HG03439 (cell line): ENCODE data around the gene SEMA4B.

Experiments used
- ATAC-seq: cut with Tn5 transposase; IDR thresholded peaks from one replicate; pipeline ENCODE4 v1.9.1; 2021; ENCODE audit warnings: mild to moderate bottlenecking, moderate library complexity; ENCODE audit not compliant: unreplicated experiment

The SEMA4B gene

DNA sequence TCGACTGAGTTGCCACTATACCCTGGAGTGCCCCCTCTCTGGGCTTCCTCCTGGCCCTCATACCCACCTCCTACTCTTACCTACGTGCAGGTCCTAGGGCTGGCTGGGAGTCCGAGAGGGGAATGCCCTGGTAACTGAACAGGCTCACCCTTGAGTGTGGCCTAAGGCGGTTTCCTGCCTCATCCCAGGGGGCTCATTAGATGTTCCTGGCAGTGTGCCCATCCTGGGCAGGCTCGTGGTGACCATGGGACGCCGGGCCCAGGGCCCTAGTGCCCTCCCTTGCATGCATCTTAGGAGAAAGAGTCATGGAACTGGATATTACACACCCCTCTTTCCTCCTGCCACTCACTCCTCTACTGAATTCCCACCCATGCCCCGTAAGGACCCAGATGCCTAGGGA lies 2.8 kb downstream of the SEMA4B start:
- ATAC-seq = peak; percentile 42

DNA sequence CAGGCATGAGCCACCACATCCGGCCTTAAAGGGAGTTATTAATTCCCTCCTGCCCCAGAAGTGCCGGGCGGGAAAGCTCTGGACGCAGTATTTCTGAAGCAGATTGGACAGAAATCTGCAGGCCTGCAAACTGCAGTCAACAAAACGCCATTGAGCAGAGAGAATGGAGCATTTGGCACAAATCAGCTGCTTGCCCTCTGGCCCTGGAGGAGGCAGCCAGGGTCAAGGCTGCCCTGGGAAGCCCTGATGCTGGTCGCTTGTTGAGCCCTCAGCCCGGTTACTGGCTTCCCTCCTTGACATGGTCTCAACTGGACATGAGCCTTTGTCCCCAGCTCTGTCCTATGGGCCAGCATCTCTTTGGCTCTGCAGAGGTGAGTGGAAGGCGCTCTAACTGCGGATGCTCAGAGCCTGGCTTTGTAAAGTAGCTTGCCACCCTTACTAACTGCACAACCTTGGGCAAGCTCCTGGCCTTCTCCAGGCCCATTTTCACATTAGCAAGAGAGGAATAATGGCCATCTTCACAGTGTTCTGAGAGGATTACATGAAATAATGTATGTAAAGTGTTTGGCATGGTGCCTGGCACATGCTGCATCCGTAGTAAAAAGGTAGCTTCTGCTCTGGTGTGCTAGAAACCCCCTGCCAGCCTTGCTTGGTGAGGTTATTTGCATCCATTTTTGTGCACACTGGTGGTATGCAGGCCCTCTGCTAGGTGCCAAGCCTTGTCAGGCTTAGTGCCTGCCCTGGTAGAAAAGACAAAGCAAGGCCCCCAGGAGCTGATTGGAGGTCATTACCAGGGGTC lies 4.1 kb downstream of the SEMA4B start:
- ATAC-seq = no peak

DNA sequence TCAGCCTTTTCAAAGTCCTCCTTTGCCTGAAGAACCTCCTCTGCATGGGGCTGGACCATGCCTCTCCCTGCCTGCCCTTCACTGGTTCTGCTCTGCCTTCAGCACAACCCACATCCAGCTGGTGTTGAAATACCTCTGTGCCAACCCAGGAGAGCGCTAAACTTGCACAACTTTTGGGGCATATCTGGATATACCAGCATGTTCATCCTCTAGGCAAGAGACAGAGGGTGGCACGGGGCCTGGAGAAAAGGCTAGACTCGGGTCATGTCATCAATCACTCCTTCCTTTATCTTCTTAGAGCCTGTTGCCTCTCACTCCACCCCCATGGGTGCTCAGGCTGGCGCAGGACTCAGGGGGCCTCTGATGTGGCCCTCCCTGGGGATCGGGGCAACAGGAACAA lies 4.8 kb downstream of the SEMA4B start:
- ATAC-seq = no peak

DNA sequence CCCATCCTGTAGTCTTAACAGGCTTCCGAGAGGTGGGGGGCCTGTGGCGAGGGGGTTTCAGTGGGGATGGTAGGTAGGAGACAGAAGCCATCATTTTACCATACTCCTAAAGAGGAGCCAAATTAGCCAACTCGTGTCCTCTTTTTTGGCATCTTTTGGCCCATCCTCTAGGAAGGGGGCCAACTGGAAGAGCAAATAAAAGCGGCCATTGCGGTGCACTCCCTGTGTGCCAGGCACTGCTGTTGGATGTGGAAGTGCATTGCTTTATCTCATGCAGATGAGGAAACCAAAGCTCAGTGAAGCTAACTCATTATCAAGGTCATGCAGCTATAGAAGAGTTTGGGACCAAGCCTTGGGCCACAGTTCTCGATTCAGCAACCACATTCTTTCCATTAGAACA lies 6.1 kb downstream of the SEMA4B start:
- ATAC-seq = no peak

DNA sequence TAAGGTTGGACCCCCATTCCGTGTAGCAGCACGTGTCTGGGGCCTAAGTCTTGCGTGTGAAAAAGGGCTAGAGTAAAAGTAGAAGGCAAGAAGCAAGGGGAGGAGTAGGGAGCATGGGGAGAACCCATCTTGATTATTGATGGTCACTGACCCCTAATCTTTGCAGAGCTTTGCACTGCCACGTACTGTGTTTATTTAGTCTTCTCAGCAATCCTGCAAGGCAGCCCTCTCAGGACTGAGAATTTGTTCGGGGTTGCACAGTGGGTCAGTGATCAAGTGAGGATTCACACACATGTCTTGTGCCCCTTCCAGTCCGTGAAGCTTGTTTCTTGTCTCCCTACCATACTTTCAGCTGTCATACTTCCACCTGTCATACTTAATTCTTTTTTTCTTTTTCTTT lies 7.2 kb downstream of the SEMA4B start:
- no peak for ATAC-seq

DNA sequence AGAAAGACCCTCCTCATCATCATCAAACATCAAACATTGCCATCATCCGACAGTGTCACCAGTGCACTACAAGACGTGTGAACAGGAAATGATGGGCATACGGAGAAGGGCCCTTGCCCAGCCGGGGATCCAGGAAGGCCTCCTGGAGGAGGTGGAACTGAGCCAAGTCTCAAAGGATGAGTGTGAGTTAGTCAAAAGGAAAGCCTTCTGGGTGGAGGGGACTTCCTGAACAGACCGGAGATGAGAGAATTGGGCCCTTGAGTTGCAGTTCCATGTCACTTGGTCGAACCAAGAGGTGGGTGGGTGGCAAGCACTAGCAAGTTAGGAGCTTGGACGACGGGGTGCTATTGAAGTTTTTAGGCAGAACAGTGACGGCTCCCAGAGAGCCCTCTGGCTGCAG lies 8.5 kb downstream of the SEMA4B start:
- no peak for ATAC-seq

DNA sequence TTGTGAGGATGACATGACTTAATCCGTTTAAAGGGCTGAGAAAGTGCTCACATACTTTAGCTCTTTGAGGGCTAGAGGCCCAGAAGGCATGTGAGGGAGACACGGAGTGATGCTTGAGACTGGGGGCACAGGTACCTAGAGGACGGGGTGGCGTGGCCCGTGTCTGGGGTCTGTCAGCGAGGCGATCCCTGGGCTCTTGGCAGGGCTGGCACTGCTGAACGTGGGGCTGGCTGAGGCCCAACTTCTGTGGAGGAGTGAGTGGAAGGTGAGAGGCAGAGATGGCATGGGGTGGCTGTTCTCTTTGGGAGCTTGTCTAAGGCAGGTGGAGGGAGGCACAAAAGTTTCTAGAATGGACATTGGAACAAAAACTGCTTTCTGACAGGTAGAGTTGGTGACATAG lies 9.5 kb downstream of the SEMA4B start:
- ATAC-seq = no peak

DNA sequence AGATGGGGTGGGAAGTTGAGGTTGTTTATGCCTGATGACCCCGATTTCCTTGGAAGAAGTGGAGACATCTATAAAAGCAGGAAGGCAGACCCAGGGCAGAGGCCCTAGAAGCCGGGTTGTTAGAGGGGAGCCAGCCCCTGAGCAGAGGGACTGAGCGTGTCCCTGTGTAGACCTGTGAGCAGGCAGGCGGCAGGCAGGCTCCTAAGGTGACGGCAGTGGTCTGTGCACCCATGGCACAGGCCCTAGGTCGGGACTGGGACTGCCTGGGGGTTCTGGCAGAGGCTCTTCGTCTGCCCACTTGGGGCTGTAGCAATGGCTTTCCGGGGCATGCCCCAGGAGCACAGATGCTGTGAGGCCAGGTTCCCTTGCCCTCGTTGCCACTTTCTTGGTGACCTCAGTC lies 9.9 kb downstream of the SEMA4B start:
- no peak for ATAC-seq

DNA sequence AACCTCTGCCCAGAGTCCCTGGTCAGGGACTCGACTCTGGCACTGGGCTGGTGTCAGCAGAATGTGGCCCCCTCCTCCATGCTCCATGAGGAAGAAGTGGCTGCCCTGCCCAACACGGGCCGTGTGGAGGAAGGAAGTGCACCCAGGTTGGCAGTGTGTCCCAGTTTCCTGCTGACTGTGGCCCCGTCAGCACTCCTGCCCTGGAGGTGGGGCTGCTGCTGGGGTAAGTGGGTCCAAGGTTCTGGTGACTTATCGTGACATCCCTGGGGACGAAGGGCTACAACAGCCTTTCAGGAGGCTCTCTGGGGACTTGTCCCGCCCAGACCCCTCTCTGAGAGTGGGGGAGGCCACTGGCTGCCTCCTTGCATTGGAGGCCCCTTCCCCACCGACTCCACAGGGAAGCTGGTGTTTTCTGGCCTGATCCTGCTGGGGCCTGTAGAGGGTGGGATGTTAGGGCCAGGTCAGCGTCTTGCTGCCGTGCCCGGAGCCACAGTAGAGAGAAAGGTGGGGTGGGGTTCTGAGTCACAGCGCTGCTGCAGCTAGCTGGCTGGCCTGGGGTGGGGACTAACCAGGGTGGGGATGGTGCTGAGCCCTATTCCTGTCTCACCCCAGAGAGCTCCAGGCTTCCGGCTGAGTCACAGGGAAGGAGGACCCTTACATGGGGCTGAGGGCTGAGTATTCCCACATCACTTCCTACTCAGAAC lies 10.5 kb downstream of the SEMA4B start:
- no peak for ATAC-seq

DNA sequence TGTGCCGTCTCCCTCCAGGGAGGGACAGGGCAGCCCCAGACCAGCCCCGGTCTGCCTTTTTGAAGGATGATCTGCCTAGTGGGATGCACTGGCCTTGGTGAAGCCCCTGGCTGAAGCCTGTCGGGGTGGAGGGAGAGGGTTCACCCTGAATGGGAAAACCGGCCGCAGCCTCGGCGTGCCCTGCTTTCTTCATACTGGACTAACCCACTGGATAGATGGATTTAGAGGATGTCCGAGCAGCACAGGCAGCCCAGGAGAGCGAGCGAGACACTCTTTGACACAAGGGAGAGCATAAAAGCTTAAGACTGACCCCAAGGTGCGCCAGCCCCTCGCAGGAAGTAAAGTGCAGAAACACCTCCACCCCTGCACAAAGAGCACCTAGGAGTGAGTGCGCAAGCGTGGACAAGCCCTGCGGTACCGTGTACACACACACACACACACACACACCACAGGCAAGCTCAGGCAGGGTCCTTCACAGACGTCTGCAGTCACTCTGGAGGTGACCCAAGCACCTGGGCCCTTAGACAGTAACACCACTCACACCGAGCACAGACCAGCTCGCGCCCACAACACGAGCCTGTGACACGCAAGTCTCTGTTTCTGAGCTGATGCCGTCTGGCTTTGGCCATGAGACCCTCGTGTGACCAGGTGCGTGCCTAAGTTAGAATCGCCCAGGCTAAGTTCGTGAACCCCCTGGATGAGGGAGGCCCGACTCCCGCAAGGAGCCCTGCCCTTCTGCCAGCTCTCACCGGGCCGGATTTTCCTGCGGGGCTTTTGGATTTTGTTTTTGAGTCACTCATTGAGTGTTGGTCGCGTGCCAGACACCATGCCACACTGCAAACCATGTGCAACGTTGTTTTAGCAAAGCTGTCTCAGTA lies 11.3 kb downstream of the SEMA4B start:
- ATAC-seq = peak; percentile 38

DNA sequence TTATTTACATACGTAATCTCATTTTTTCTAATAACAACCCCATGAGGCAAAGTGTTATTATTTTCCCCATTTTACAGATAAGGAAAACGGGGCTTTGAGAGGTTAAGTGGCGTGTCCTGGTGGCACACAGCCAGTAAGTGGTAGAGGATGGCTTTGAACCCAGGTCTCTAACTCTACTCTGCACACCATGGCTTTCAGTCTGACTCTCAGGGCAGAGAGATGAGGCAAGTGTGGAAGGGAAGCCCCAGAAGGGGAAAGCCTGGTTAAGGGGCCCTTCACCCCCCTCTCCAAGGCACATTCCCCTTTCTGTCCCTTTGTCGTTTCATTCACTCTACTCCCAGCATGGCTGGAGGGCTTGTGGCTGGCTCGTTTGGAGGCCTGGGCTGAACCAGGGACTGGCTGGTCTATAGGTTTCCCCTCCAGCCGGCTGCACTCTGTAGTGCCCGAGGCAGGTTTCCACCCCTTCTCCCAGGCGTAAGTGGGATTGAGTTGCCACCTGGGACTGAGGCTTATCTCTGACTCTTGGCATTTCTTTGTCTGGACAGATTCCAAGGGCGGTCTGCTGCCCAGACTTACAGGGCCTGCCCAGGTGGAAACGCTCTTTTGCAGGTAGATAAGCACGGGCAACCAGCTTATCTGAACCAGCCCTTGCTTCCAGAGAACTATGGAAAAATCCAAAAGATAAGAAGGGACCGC lies 12.1 kb downstream of the SEMA4B start:
- peak; percentile 37 for ATAC-seq

DNA sequence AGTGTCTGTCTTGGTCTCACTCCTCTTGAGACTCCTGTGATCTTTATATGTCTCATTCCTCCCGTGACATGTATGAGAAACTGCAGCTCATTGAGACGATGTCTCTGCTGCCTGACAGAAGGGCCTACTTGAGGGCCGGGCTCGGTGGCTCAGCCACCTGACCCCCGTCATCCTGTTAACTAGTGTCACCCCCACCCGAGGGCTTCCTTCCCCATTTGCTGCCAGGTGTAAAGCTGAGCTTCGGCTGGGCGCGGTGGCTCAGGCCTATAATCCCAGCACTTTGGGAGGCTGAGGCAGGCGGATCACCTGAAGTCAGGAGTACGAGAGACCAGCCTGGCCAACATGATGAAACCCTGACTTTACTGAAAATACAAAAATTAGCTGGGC lies 12.7 kb downstream of the SEMA4B start:
- ATAC-seq = no peak

DNA sequence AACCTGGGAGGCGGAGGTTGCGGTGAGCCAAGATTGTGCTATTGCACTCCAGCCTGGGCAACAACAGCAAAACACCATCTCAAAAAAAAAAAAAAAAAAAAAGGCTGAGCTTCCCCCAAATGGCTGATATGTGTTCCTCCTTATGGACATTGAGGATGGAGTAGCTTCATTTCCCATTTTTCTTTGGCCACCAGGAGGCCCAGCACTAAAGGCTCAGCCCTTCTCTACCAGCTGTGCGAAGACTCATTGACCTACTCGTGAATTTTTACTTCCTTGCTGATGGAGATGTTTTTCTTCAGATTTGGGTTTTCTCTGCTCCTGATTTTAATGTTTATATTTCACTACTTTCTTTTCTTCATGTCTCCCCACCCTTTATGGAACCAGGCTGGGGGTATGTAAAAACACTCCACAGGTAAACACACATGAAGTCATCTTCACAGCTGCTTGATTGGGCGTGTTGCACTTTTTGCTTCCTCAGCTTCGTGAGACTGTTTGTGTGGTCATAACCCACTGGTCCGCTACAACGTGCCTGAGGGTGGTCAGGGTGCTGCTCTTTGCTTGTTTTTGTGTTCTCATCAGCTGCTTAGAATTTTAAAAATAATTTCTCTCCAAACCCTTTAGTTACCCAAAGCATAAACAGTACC lies 13.5 kb downstream of the SEMA4B start:
- no peak for ATAC-seq

DNA sequence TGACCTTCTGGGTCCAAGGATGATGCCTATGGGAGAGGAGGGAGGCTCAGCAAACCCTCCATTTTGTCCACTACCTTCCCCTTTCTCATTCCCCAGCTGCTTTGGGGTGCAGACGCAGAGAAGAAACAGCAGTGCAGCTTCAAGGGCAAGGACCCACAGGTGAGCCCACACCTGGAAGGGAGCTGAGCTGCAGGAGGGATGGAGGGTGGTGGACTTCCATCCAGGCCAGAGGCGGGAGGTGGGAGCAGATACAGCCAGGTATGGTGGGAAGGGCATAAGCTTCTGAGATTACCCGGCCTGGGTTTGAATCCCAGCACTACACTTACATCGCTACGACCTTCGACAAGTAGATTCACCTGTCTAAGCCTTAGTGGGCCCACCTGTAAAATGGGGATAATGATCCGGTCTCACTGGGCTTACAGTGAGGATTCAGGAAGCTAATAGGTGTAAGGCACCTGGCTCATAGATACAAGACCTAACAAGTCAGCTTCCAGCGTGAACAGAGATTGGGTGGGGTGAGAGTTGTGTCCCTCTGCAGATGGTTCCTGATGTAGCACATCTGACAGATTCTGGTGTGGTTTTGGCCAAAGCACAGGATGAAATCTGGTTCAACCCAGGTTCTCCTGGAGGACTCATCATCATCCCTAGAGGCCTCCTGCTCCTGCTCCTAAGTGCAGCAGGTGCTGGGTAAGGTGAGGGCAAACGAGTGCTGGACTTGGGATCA lies 16.7 kb downstream of the SEMA4B start:
- ATAC-seq = no peak

DNA sequence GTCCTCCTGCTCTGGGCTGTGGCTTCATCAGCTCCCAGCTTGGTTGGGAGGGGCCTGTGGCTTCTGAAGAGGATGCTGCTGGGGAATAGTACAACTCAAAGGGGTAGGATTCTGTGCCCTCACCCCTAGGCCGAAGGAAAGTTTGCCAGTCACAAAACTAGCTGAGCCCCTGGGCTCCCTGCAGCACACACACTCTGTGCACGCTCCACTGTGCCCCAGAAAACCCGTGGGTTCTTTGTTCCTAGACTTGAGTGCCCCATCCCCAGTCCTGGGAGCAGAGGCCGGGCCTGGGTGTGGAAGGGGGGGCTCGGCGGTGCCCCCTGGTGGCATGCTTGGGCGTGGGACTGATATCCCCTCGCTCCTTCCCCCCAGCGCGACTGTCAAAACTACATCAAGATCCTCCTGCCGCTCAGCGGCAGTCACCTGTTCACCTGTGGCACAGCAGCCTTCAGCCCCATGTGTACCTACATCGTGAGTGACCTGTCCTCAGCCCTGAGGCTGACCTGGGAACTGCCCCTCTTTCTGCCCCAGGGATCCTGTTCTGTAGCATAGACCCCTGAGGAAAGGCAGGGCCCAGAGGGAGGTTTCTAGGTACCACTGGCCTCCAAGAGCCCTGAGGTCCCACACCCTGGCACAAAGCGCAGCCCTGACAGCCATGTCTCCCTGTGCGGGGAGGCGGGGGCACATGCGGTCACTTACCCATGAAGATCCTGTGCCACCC lies 18.5 kb downstream of the SEMA4B start:
- no peak for ATAC-seq

DNA sequence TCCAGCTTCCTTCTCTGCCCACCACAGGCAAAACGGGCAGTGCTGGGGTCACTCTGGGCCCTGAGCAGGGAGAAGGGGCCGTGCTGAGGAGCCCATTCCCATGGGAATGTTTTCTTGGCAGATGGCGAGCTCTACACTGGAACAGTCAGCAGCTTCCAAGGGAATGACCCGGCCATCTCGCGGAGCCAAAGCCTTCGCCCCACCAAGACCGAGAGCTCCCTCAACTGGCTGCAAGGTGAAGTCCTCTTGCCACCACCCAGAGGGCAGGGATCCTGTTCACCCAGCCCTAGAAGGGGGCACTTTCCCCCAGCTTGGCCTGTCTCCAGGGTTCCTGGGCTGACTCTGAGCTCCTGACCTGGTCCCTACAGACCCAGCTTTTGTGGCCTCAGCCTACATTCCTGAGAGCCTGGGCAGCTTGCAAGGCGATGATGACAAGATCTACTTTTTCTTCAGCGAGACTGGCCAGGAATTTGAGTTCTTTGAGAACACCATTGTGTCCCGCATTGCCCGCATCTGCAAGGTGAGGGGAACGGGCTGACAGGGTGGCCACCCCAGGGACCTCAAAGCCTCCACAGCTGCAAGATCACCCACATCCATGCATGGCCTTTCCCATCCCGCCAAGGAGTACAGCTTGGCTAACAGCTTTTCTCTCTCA lies 20.2 kb downstream of the SEMA4B start:
- ATAC-seq = no peak

DNA sequence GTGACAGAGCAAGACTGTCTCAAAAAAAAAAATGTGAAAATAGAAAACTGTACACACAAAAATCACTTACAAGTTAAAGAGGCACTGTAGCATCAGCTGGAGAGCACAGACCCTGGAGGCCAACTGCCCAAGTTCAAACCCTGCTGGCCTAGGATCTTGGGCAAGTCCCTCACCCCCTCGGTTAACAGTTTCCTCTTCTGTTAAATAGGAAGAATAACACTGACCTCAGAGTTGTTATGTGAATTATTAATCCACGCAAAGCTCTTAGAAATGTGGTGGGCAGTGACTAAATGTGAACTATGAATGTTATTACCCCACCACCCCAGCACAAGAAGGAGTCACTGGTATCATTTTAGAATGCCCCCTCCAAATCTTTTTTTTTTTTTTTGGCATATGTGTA lies 21.4 kb downstream of the SEMA4B start:
- no peak for ATAC-seq

DNA sequence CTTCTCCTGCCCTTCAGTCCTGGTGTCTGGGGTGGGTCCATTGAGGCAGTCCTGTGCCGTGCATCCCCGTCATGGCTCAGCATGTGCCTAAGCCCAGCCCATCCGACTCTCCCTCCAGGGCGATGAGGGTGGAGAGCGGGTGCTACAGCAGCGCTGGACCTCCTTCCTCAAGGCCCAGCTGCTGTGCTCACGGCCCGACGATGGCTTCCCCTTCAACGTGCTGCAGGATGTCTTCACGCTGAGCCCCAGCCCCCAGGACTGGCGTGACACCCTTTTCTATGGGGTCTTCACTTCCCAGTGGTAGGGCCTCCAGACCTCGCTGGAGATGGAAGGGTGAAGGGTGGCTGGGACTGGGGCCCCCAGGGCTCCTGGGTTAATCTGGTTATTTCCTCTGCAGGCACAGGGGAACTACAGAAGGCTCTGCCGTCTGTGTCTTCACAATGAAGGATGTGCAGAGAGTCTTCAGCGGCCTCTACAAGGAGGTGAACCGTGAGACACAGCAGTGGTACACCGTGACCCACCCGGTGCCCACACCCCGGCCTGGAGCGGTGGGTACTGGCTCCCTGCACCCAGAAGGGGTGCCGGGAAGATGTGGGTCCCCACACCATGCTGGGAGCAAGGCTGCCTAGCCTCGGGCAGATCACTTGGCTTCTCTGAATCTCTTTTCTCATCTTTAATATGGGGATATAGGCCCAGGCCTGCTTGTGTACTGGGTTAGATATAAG lies 22.5 kb downstream of the SEMA4B start:
- ATAC-seq = no peak
